ENCODE results near the gene OTX2.

DNA sequence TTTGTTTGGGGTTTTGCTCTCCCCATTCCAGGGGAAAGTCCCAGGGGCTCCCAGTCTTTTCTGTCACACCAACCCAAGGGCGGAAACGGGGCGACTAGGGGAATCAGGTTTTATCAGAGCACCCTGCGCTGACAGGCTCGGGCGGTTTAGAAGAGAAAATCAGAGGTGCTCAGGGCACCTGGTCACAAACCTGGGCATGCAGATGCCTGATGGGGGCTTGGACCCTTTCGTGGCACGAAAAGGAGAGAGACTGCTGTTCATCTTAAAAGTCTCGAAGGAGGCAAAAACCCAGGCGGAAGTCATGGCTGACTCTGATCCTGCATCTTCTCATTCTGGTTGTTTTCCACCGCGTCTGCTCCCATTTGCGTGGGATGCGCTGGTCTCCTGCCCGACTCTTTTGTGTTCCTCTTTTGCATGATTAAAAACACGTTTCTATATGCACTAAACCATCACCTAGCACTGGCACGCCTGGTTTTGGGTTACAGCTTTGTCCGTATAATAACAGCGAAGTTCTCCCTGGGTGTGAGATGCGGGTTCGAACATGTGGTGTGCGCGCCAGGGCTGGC lies 13.2 kb downstream of the OTX2 start:
- TF ChIP-seq POLR2AphosphoS5 (IDR thresholded peaks at IDR 0.05; ENCODE audit: low read depth, low read length) (no peak), SIN3A (IDR thresholded peaks at IDR 0.05; ENCODE audit: borderline replicate concordance, insufficient read depth, low read length) (no peak)

All from PFSK-1 (cell line).